Smooth muscle cell (in vitro differentiated cells): ENCODE data around the gene PPP2R5B. TPM values are rescaled to one million over a fixed set of nuclear protein-coding genes. Genes with fewer than 3 reads are reported as not detected.
A peak's percentile ranks its signal among the peaks of the same experiment; 100 is the strongest.

Experiments
- DNase-seq: peaks from one replicate; lab custom pipeline; 2025; ENCODE audit not compliant: unreplicated experiment; lab: John Stamatoyannopoulos, UW
- H2AFZ ChIP-seq: fragments of 200-600 bp; sonication (generic); 2 replicates; pipeline ENCODE4 v1.6.0; 2016; ENCODE audit warnings: antibody characterized with exemption, low read depth, mild to moderate bottlenecking
- H3F3A ChIP-seq: fragments of 200-600 bp; sonication (generic); 2 replicates; pipeline ENCODE4 v1.6.0; 2017; ENCODE audit warnings: antibody characterized with exemption, low read depth
- H3K27ac ChIP-seq: fragments of 200-600 bp; sonication (generic); 2 replicates; pipeline ENCODE4 v1.5.1; 2016; ENCODE audit warnings: low read depth, mild to moderate bottlenecking
- H3K27me3 ChIP-seq: fragments of 200-600 bp; sonication (generic); 2 replicates; pipeline ENCODE4 v1.6.1; 2016; ENCODE audit warnings: low read depth, mild to moderate bottlenecking
- H3K36me3 ChIP-seq: fragments of 200-600 bp; sonication (generic); 2 replicates; pipeline ENCODE4 v1.5.1; 2016; ENCODE audit warnings: low read depth
- H3K4me1 ChIP-seq: fragments of 200-600 bp; sonication (generic); 2 replicates; pipeline ENCODE4 v1.5.1; 2016; ENCODE audit warnings: low read depth
- H3K4me2 ChIP-seq: fragments of 200-600 bp; sonication (generic); 2 replicates; pipeline ENCODE4 v1.6.0; 2016; ENCODE audit warnings: mild to moderate bottlenecking
- H3K4me3 ChIP-seq: fragments of 200-600 bp; sonication (generic); 2 replicates; pipeline ENCODE4 v1.5.1; 2016; ENCODE audit warnings: mild to moderate bottlenecking
- H3K79me2 ChIP-seq: fragments of 200-600 bp; sonication (generic); 2 replicates; pipeline ENCODE4 v1.6.0; 2016; ENCODE audit warnings: low read depth, mild to moderate bottlenecking
- H3K9ac ChIP-seq: fragments of 200-600 bp; sonication (generic); 2 replicates; pipeline ENCODE4 v1.6.0; 2016; ENCODE audit warnings: low read depth
- H3K9me3 ChIP-seq: fragments of 200-600 bp; sonication (generic); replicated peaks from 2 replicates; pipeline ENCODE4 v1.5.1; 2016; ENCODE audit warnings: low read depth
- H4K20me1 ChIP-seq: fragments of 200-600 bp; sonication (generic); 2 replicates; pipeline ENCODE4 v1.6.0; 2016; ENCODE audit warnings: low read depth
- WGBS: methylation state at CpG from one replicate; pipeline ENCODE4 v1.1.7; 2016; ENCODE audit warnings: low lambda C conversion rate; 5-methylcytosine and 5-hydroxymethylcytosine counted together
- polyA plus RNA-seq: library from polyadenylated mRNA; unstranded; fragments of >200 nt; fragmentation: Nextera tagmentation; extraction: Ambion mirVana; gene quantifications from 2 replicates; pipeline ENCODE4 v1.2.1, GENCODE V29; 2016
- total RNA-seq: library from RNA; depleted of rRNA; stranded (reverse); fragments of >200 nt; gene quantifications from 2 replicates; pipeline ENCODE4 v1.2.3, GENCODE V29; 2014
- TF ChIP-seq, protein P1 (sequence below): fragments of 200-600 bp; sonication (generic); IDR thresholded peaks from 2 replicates; pipeline ENCODE4 v1.5.1; 2017; ENCODE audit warnings: borderline replicate concordance, mild to moderate bottlenecking, antibody characterized with exemption; ENCODE audit not compliant: insufficient read depth, poor library complexity, severe bottlenecking

PPP2R5B gene
- total and polyA plus RNA-seq, 2 experiments from 2014 or later = 14.9 to 36.6 TPM

DNA sequence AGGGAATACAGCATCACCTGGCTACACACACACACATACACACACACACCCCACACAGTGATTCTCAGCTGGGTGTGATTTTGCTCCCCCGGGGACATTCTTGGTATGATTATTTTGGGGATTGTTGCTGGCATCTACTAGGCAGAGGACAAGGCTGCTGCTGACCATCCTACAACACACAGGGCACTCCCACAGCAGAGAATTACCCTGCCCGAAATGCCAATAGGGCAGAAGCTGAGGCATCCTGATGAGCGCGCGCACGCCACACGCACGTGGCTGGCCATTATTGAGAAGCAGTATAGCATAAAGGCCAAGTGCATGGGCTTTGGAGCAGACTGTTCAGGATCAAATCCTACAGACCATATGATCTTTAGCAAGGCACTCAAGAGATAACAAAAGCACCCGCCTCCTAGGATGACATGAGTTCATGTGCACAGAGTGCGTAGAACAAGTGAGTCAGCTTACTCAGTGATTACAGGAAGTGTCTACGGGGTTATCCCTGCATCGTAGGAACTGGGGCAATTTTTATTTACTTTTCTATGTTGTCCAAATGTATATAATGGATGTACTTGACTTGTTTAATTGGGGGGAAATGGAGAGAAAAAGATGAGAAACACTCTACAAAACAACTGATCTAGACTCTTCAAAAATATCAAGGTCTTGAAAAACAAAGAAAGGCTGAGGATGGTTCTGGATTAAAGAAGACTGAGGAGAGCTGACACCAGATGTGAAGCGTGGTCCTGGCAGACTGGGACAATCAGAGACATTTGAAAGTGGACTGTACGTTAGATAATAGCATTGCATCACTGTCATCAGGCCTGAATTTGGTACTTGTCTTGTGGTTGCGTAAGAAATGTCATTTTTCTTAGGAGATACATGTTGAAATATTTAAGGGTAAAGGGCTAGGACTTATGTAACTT lies 38.9 kb upstream of the PPP2R5B start:
- TF ChIP-seq, protein P1, sequence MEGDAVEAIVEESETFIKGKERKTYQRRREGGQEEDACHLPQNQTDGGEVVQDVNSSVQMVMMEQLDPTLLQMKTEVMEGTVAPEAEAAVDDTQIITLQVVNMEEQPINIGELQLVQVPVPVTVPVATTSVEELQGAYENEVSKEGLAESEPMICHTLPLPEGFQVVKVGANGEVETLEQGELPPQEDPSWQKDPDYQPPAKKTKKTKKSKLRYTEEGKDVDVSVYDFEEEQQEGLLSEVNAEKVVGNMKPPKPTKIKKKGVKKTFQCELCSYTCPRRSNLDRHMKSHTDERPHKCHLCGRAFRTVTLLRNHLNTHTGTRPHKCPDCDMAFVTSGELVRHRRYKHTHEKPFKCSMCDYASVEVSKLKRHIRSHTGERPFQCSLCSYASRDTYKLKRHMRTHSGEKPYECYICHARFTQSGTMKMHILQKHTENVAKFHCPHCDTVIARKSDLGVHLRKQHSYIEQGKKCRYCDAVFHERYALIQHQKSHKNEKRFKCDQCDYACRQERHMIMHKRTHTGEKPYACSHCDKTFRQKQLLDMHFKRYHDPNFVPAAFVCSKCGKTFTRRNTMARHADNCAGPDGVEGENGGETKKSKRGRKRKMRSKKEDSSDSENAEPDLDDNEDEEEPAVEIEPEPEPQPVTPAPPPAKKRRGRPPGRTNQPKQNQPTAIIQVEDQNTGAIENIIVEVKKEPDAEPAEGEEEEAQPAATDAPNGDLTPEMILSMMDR = no peak
- Histone ChIP-seq H3K36me3 (no peaks in the 10 kb centered on the region), H3K4me3 (no peak overlapping the region), H2AFZ (no peak overlapping the region), H4K20me1 (no peaks in the 10 kb centered on the region), H3K9me3 (no peaks in the 10 kb centered on the region), H3F3A (peaks cover 14% of the 10 kb centered on the region), H3K4me1 (peaks cover 18% of the 10 kb centered on the region), H3K27me3 (no peaks in the 10 kb centered on the region), H3K4me2 (peak overlapping the region; percentile 23), H3K9ac (peak overlapping the region; percentile 62), H3K79me2 (no peaks in the 10 kb centered on the region), H3K27ac (peak overlapping the region; percentile 84)
- no peak for DNase-seq
- WGBS = 35% methylated on average over 15 of the region's 15 CpGs

- TF ChIP-seq, protein P1 = no peak
- Histone ChIP-seq H4K20me1 (no peaks in the 10 kb centered on the region), H3K27ac (peak overlapping the region; percentile 58), H2AFZ (peak overlapping the region; percentile 69), H3K27me3 (no peaks in the 10 kb centered on the region), H3K9me3 (no peaks in the 10 kb centered on the region), H3K79me2 (no peaks in the 10 kb centered on the region), H3K9ac (no peak overlapping the region), H3K4me3 (no peak overlapping the region), H3K4me2 (peak overlapping the region; percentile 82), H3K4me1 (peaks cover 18% of the 10 kb centered on the region), H3K36me3 (no peaks in the 10 kb centered on the region), H3F3A (peaks cover 14% of the 10 kb centered on the region)
- DNase-seq = no peak
- 70% methylated on average over 8 of the region's 8 CpGs for WGBS
Measured at GRCh38 chr11:64887234-64887756, 37.2 kb upstream of the PPP2R5B start.

DNA sequence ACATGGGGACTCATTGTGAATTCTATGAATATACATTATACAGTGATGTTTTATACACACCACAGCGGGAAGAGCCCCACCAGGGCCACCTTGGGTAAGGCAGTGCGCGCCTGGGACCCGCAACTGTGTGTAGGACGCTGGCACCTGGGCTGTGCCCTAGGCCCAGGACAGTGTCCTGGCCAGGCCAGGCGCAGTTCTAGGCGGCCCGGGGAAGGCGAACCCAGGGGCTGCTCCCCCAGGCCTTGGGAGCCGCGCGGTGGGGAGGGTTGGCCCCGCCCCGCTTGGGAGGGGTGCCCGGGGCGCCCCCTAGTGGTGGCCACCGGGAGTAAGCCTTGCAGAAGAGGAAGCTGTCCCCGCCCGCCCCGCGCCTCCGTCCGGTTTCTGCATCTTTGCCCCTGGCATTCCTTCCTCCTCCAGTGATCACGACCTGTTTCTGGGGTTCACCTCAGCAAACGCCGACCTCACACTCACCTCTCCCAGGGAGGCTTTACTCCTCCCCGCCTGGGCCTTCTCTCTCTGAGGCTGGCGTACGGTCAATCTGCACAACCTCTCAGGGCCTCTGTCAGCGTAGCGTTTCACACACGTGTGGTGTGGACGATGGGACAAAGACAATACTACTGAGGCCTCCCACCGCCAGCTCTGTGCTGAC lies 36.6 kb upstream of the PPP2R5B start:
- H2AFZ ChIP-seq = peak overlapping the region; percentile 69
- H3K27me3 ChIP-seq = no peaks in the 10 kb centered on the region
- H3K9ac ChIP-seq = no peak overlapping the region
- 28% methylated on average over 26 of the region's 34 CpGs for WGBS
- DNase-seq = peak; percentile 41
- H3K4me1 ChIP-seq = peaks cover 18% of the 10 kb centered on the region
- no peaks in the 10 kb centered on the region for H3K79me2 ChIP-seq
- H3K4me2 ChIP-seq = peak overlapping the region; percentile 82
- no peaks in the 10 kb centered on the region for H4K20me1 ChIP-seq
- no peaks in the 10 kb centered on the region for H3K36me3 ChIP-seq
- TF ChIP-seq, protein P1 = peak; percentile 93
- H3K9me3 ChIP-seq = no peaks in the 10 kb centered on the region
- peak overlapping the region; percentile 29 for H3K4me3 ChIP-seq
- H3F3A ChIP-seq = peaks cover 14% of the 10 kb centered on the region
- H3K27ac ChIP-seq = peak overlapping the region; percentile 58
